GM23248 (cell line): ENCODE results near the gene GRM3. TPM values are rescaled to one million over a fixed set of nuclear protein-coding genes. Genes with fewer than 3 reads are reported as not detected.

ENCODE experiments used
- DNase-seq: peaks from one replicate; pipeline ENCODE4 v3.0.0-alpha.2; 2015
- H2AFZ ChIP-seq: fragments of 200-600 bp; sonication (generic); 2 replicates; pipeline ENCODE4 v1.6.1; 2016; ENCODE audit warnings: antibody characterized with exemption
- H3F3A ChIP-seq: fragments of 200-600 bp; sonication (generic); 2 replicates; pipeline ENCODE4 v1.6.1; 2016; ENCODE audit warnings: mild to moderate bottlenecking, antibody characterized with exemption, mixed run types; ENCODE audit not compliant: insufficient read depth
- H3K27ac ChIP-seq: fragments of 200-600 bp; sonication (generic); 2 replicates; pipeline ENCODE4 v1.5.1; 2016; ENCODE audit warnings: mild to moderate bottlenecking
- H3K27me3 ChIP-seq: fragments of 200-600 bp; sonication (generic); replicated peaks from 2 replicates; pipeline ENCODE4 v1.6.1; 2016; ENCODE audit warnings: mild to moderate bottlenecking; ENCODE audit not compliant: insufficient read depth
- H3K36me3 ChIP-seq: fragments of 200-600 bp; sonication (generic); 2 replicates; pipeline ENCODE4 v1.6.1; 2016; ENCODE audit warnings: low read depth, mild to moderate bottlenecking
- H3K4me1 ChIP-seq: fragments of 200-600 bp; sonication (generic); 2 replicates; pipeline ENCODE4 v1.6.1; 2016; ENCODE audit warnings: mild to moderate bottlenecking; ENCODE audit not compliant: insufficient read depth
- H3K4me2 ChIP-seq: fragments of 200-600 bp; sonication (generic); one replicate; pipeline ENCODE4 v1.6.1; 2016; ENCODE audit warnings: mild to moderate bottlenecking; ENCODE audit not compliant: unreplicated experiment
- H3K4me3 ChIP-seq: fragments of 200-600 bp; sonication (generic); 2 replicates; pipeline ENCODE4 v1.5.1; 2016; ENCODE audit warnings: mild to moderate bottlenecking
- H3K79me2 ChIP-seq: fragments of 200-600 bp; sonication (generic); 2 replicates; pipeline ENCODE4 v1.6.1; 2016; ENCODE audit warnings: mild to moderate bottlenecking; ENCODE audit not compliant: insufficient read depth
- H3K9ac ChIP-seq: fragments of 200-600 bp; sonication (generic); 2 replicates; pipeline ENCODE4 v1.6.1; 2016; ENCODE audit warnings: mild to moderate bottlenecking
- H3K9me2 ChIP-seq: fragments of 200-600 bp; sonication (generic); 2 replicates; pipeline ENCODE4 v1.6.1; 2016; ENCODE audit warnings: mixed run types, mild to moderate bottlenecking, moderate library complexity; ENCODE audit not compliant: insufficient read depth
- H3K9me3 ChIP-seq: fragments of 200-600 bp; sonication (generic); one replicate; pipeline ENCODE4 v1.6.1; 2017; ENCODE audit warnings: low read depth
- H4K20me1 ChIP-seq: fragments of 200-600 bp; sonication (generic); 2 replicates; pipeline ENCODE4 v1.6.0; 2016; ENCODE audit not compliant: insufficient read depth
- EZH2 ChIP-seq: fragments of 200-600 bp; sonication (generic); IDR thresholded peaks from 2 replicates; pipeline ENCODE4 v1.6.1; 2018; ENCODE audit warnings: antibody characterized with exemption, mild to moderate bottlenecking; ENCODE audit not compliant: insufficient read depth, poor library complexity, severe bottlenecking
- EZH2phosphoT487 ChIP-seq: fragments of 200-600 bp; sonication (generic); IDR thresholded peaks from 2 replicates; pipeline ENCODE4 v1.6.1; 2018; ENCODE audit warnings: antibody characterized with exemption, moderate library complexity, mild to moderate bottlenecking, low read depth; ENCODE audit not compliant: insufficient read depth
- WGBS, 2 experiments: methylation state at CpG; one replicate each; pipeline ENCODE4 v1.1.6; 2015 to 2017; ENCODE audit warnings: low lambda C conversion rate in 2 of 2, low coverage in 1 of 2; ENCODE audit errors: missing lambda C conversion rate in 2 of 2; 5-methylcytosine and 5-hydroxymethylcytosine counted together
- in situ Hi-C: fragments of 300-500 bp; cut with MboI; formaldehyde crosslinking; loops from 2 replicates; pipeline ENCODE4 v1.15.0; 2020
- polyA plus RNA-seq: library from polyadenylated mRNA; unstranded; fragments of >200 nt; fragmentation: Nextera tagmentation; extraction: Ambion mirVana; gene quantifications from 2 replicates; pipeline ENCODE4 v1.2.1, GENCODE V29; 2016
- total RNA-seq: library from RNA; depleted of rRNA; stranded (reverse); fragments of >200 nt; shearing (Covaris generic); gene quantifications from 2 replicates; pipeline ENCODE4 v1.2.3, GENCODE V29; 2014

The GRM3 gene
- total and polyA plus RNA-seq, 2 experiments from 2014 or later: not detected

GRCh38 chr7:86904949-86905834 is 261.5 kb downstream of the GRM3 start:
- no peak overlapping the region for H3K4me3 ChIP-seq
- TF ChIP-seq EZH2phosphoT487 (no peak), EZH2 (no peak)
- H4K20me1 ChIP-seq: no peaks in the 10 kb centered on the region
- H3K36me3 ChIP-seq: no peaks in the 10 kb centered on the region
- no peak overlapping the region for H3K4me2 ChIP-seq
- in situ Hi-C loops: no loop called here
- H3K9me2 ChIP-seq: no peaks in the 10 kb centered on the region
- no peaks in the 10 kb centered on the region for H3K4me1 ChIP-seq
- peak; percentile 57 for DNase-seq
- no peaks in the 10 kb centered on the region for H3F3A ChIP-seq
- H3K79me2 ChIP-seq: no peaks in the 10 kb centered on the region
- no peak overlapping the region for H2AFZ ChIP-seq
- H3K27ac ChIP-seq: no peak overlapping the region
- no peaks in the 10 kb centered on the region; the same call in 1 of the 2 replicates for H3K27me3 ChIP-seq
- WGBS, 2 experiments: 31 to 43% methylated on average over 3 of the region's 3 CpGs
- no peaks in the 10 kb centered on the region for H3K9me3 ChIP-seq
- no peak overlapping the region for H3K9ac ChIP-seq

GRCh38 chr7:86908948-86909347 is 265.2 kb downstream of the GRM3 start:
- H3K4me1 ChIP-seq: peaks cover 11% of the 10 kb centered on the region
- no peak overlapping the region for H2AFZ ChIP-seq
- H3K27ac ChIP-seq: no peak overlapping the region
- H4K20me1 ChIP-seq: no peaks in the 10 kb centered on the region
- H3K9me3 ChIP-seq: no peaks in the 10 kb centered on the region
- DNase-seq: peak; percentile 28
- no peaks in the 10 kb centered on the region; the same call in 1 of the 2 replicates for H3K27me3 ChIP-seq
- H3K9ac ChIP-seq: no peak overlapping the region
- H3K4me3 ChIP-seq: no peak overlapping the region
- no peak for TF ChIP-seq EZH2phosphoT487
- no peak for TF ChIP-seq EZH2
- no peaks in the 10 kb centered on the region for H3K36me3 ChIP-seq
- WGBS, 2 experiments: 35 to 38% methylated on average over 1 of the region's 1 CpG
- in situ Hi-C loops: no loop called here
- H3K4me2 ChIP-seq: no peak overlapping the region
- H3K79me2 ChIP-seq: no peaks in the 10 kb centered on the region
- peaks cover 9% of the 10 kb centered on the region for H3F3A ChIP-seq
- no peaks in the 10 kb centered on the region for H3K9me2 ChIP-seq

- Histone ChIP-seq H3K4me2 (no peak overlapping the region), H3K4me3 (no peak overlapping the region), H3F3A (peaks cover 16% of the 10 kb centered on the region), H4K20me1 (no peaks in the 10 kb centered on the region), H2AFZ (no peak overlapping the region), H3K36me3 (no peaks in the 10 kb centered on the region), H3K9ac (no peak overlapping the region), H3K4me1 (peaks cover 22% of the 10 kb centered on the region), H3K27me3 (no peaks in the 10 kb centered on the region), H3K9me3 (no peaks in the 10 kb centered on the region), H3K27ac (no peak overlapping the region), H3K9me2 (no peaks in the 10 kb centered on the region), H3K79me2 (no peaks in the 10 kb centered on the region)
- in situ Hi-C loops: no loop called here
- no peak for DNase-seq
- 86 to 97% methylated on average over 1 of the region's 1 CpG for WGBS, 2 experiments
- no peak for TF ChIP-seq EZH2
- TF ChIP-seq EZH2phosphoT487: no peak
Observed at GRCh38 chr7:86911659-86912058, 267.9 kb downstream of the GRM3 start.

- peak; percentile 85 for DNase-seq
- Histone ChIP-seq H3K9me2 (no peaks in the 10 kb centered on the region), H3F3A (peaks cover 16% of the 10 kb centered on the region), H3K4me1 (peaks cover 22% of the 10 kb centered on the region), H3K4me2 (peak overlapping the region; percentile 72), H3K9me3 (no peaks in the 10 kb centered on the region), H3K79me2 (no peaks in the 10 kb centered on the region), H3K27me3 (no peaks in the 10 kb centered on the region), H2AFZ (no peak overlapping the region), H3K27ac (peak overlapping the region; percentile 55), H4K20me1 (no peaks in the 10 kb centered on the region), H3K9ac (peak overlapping the region; percentile 19), H3K36me3 (no peaks in the 10 kb centered on the region), H3K4me3 (peak overlapping the region; percentile 25; the same call in 1 of the 2 replicates)
- TF ChIP-seq EZH2 (no peak), EZH2phosphoT487 (no peak)
- 8 to 14% methylated on average over 4 of the region's 4 CpGs for WGBS, 2 experiments
- in situ Hi-C loops: no loop called here
Observed at GRCh38 chr7:86913709-86914108, 270.0 kb downstream of the GRM3 start.
